ENCODE results near the gene IL5RA. TPM values are rescaled to one million over a fixed set of nuclear protein-coding genes. Genes with fewer than 3 reads are reported as not detected.
A peak's percentile ranks its signal among the peaks of the same experiment; 100 is the strongest.

Gene IL5RA
- total and polyA plus RNA-seq, 7 experiments from 2014 or later, result 1.1 to 8.7 TPM; not detected in 5

DNA sequence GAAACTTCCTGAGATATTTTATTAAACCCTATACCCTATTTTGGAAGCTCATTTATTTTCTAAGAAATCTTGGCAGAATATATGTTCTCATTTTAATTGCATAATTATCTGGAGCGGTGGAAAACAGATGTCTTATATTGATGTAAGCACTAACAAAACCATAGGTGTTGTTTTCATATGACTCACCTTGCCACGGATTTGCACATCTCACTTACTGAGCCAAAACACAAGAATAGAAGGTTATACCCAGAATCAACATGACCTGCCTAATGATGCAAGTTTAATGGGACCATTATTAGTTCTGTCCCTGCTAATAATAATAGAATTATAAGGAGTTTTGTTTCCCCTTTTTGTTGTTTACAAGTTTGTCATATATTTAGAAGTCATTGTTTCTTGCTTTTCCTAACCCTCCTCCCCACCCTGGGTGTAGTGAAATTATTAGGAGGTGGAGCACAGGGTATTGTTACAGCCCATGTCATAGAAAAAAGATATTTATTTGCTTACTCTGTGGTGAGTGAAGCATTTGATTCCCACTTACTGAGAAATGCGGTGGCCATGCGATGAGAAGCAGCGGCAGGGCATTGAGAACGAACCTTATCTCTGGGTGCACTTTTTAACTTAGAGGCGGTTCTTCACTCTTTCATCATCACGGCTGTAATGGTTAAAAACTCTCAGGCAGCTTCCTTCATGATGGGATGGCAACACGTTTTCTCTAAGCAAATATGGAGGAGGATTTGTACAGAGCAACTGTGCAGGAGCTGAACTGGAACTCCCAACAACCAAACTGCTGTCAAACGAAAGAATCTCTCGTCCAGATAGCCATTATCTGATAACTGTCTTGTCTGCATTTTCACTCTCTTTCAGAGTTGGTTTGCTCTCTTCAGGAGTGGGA is 521 bp downstream of the IL5RA start:
- DNase-seq (no peak), ATAC-seq (no peak)
- Histone ChIP-seq H3K9me3 (ENCODE audit: control insufficient read depth in 2 of 3, low read length in 3 of 3) (no peaks in the 10 kb centered on the region), H3K4me3 (ENCODE audit: low read length) (no peak overlapping the region), H3K27ac (ENCODE audit: low read depth, low read length) (no peak overlapping the region), H3K4me1 (ENCODE audit: control insufficient read depth in 2 of 2, insufficient read depth in 2 of 2, low read length in 2 of 2) (no peaks in the 10 kb centered on the region), H3K27me3 (ENCODE audit: control insufficient read depth in 2 of 2, insufficient read depth in 2 of 2, low read length in 2 of 2) (no peaks in the 10 kb centered on the region), H3K36me3 (ENCODE audit: control insufficient read depth in 2 of 3, insufficient read depth in 3 of 3, low read length in 3 of 3) (no peaks in the 10 kb centered on the region)
- H3K4me3 Mint-ChIP-seq, result peak overlapping the region in 1 of 10 donors; percentile 44
- no peak overlapping the region for H3K27ac Mint-ChIP-seq
- H3K36me3 Mint-ChIP-seq, result no peaks in the 10 kb centered on the region
- intact Hi-C loops (cut with micrococcal nuclease), result no loop called here
- ChIA-PET POLR2A (no interaction called here), CTCF (no interaction called here)
- peaks cover 0 to 1% (median 0%) of the 10 kb centered on the region in 11 donors for H3K9me3 Mint-ChIP-seq
- H3K4me1 Mint-ChIP-seq, result peaks cover 0 to 6% (median 0%) of the 10 kb centered on the region in 7 donors
- H3K27me3 Mint-ChIP-seq, result peaks cover 0 to 16% (median 9%) of the 10 kb centered on the region in 5 donors

GRCh38 chr3:3107858-3108257 is 2.3 kb downstream of the IL5RA start:
- intact Hi-C loops (cut with micrococcal nuclease), result no loop called here
- ChIA-PET POLR2A (no interaction called here), CTCF (no interaction called here)
- Histone ChIP-seq H3K4me3 (ENCODE audit: low read length) (no peak overlapping the region), H3K4me1 (ENCODE audit: control insufficient read depth in 2 of 2, insufficient read depth in 2 of 2, low read length in 2 of 2) (no peaks in the 10 kb centered on the region), H3K27ac (ENCODE audit: low read depth, low read length) (no peak overlapping the region), H3K27me3 (ENCODE audit: control insufficient read depth in 2 of 2, insufficient read depth in 2 of 2, low read length in 2 of 2) (no peaks in the 10 kb centered on the region), H3K9me3 (ENCODE audit: control insufficient read depth in 2 of 3, low read length in 3 of 3) (no peaks in the 10 kb centered on the region), H3K36me3 (ENCODE audit: control insufficient read depth in 2 of 3, insufficient read depth in 3 of 3, low read length in 3 of 3) (no peaks in the 10 kb centered on the region)
- H3K9me3 Mint-ChIP-seq, result peaks cover 0 to 3% (median 0%) of the 10 kb centered on the region in 11 donors
- H3K27me3 Mint-ChIP-seq, result peaks cover 0 to 15% (median 9%) of the 10 kb centered on the region in 5 donors
- no peak overlapping the region for H3K27ac Mint-ChIP-seq
- ATAC-seq (no peak), DNase-seq (no peak)
- no peak overlapping the region for H3K4me3 Mint-ChIP-seq
- no peaks in the 10 kb centered on the region for H3K36me3 Mint-ChIP-seq
- peaks cover 0 to 6% (median 0%) of the 10 kb centered on the region in 7 donors for H3K4me1 Mint-ChIP-seq

DNA sequence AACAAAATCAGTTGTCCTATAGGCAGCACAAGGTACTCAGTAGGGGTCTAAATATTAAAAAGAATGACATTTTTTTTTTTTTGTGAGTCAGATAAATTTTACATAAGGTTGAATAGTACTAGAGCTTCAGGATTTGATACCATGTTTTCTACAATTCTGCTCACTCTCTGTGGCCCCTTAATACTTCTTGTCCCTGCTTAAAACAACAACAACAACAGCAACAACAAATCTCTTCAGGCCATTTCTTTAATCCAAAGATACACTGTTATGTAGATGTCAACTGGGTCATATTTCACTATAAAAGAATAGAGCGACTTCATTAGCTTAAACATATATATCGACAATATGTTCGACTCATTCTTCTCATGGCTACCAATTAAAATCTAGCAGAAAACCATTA is 3.0 kb downstream of the IL5RA start:
- Mint-ChIP-seq H3K36me3 (no peaks in the 10 kb centered on the region), H3K27ac (no peak overlapping the region), H3K4me3 (no peak overlapping the region), H3K4me1 (peaks cover 0 to 6% (median 0%) of the 10 kb centered on the region in 7 donors), H3K27me3 (peaks cover 0 to 15% (median 9%) of the 10 kb centered on the region in 5 donors), H3K9me3 (peaks cover 0 to 3% (median 0%) of the 10 kb centered on the region in 11 donors)
- no peak for DNase-seq
- no peak for ATAC-seq
- Histone ChIP-seq H3K36me3 (ENCODE audit: control insufficient read depth in 2 of 3, insufficient read depth in 3 of 3, low read length in 3 of 3) (no peaks in the 10 kb centered on the region), H3K27ac (ENCODE audit: low read depth, low read length) (no peak overlapping the region), H3K4me1 (ENCODE audit: control insufficient read depth in 2 of 2, insufficient read depth in 2 of 2, low read length in 2 of 2) (no peaks in the 10 kb centered on the region), H3K9me3 (ENCODE audit: control insufficient read depth in 2 of 3, low read length in 3 of 3) (no peaks in the 10 kb centered on the region), H3K4me3 (ENCODE audit: low read length) (no peak overlapping the region), H3K27me3 (ENCODE audit: control insufficient read depth in 2 of 2, insufficient read depth in 2 of 2, low read length in 2 of 2) (no peaks in the 10 kb centered on the region)
- ChIA-PET CTCF (no interaction called here), POLR2A (no interaction called here)
- intact Hi-C loops (cut with micrococcal nuclease), result no loop called here

DNA sequence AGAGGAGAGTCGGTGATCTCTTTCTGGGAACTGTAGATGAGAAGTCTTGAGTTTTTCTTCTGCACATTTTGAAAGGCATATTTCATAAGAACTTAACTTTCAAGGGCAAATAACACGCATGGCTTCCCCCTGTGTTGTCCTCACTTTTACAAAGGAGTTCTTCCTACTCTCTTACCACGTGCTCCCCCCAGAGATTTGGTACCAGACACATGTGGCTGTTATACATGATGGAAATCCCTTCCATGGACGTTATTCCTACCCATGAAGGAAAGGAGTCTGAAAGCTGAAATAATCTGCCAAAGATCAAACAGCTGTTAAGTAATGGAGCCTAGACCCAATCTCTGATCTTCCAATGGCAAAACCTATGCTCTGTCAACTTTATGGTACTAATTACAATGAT is 4.4 kb downstream of the IL5RA start:
- H3K27ac Mint-ChIP-seq, result no peak overlapping the region
- H3K9me3 Mint-ChIP-seq, result peaks cover 0 to 3% (median 0%) of the 10 kb centered on the region in 11 donors
- H3K27me3 Mint-ChIP-seq, result peaks cover 0 to 15% (median 9%) of the 10 kb centered on the region in 5 donors
- no peak overlapping the region for H3K4me3 Mint-ChIP-seq
- H3K4me1 Mint-ChIP-seq, result peaks cover 0 to 6% (median 0%) of the 10 kb centered on the region in 7 donors
- intact Hi-C loops (cut with micrococcal nuclease), result no loop called here
- Histone ChIP-seq H3K36me3 (ENCODE audit: control insufficient read depth in 2 of 3, insufficient read depth in 3 of 3, low read length in 3 of 3) (no peaks in the 10 kb centered on the region), H3K27me3 (ENCODE audit: control insufficient read depth in 2 of 2, insufficient read depth in 2 of 2, low read length in 2 of 2) (no peaks in the 10 kb centered on the region), H3K4me1 (ENCODE audit: control insufficient read depth in 2 of 2, insufficient read depth in 2 of 2, low read length in 2 of 2) (no peaks in the 10 kb centered on the region), H3K27ac (ENCODE audit: low read depth, low read length) (no peak overlapping the region), H3K4me3 (ENCODE audit: low read length) (no peak overlapping the region), H3K9me3 (ENCODE audit: control insufficient read depth in 2 of 3, low read length in 3 of 3) (no peaks in the 10 kb centered on the region)
- CTCF ChIA-PET, result no interaction called here
- ATAC-seq (no peak), DNase-seq (no peak)
- POLR2A ChIA-PET, result no interaction called here
- no peaks in the 10 kb centered on the region for H3K36me3 Mint-ChIP-seq

- H3K27ac Mint-ChIP-seq, result no peak overlapping the region
- ChIA-PET POLR2A (no interaction called here), CTCF (no interaction called here)
- H3K36me3 ChIP-seq (ENCODE audit: control insufficient read depth in 2 of 3, insufficient read depth in 3 of 3, low read length in 3 of 3), result no peaks in the 10 kb centered on the region
- no peaks in the 10 kb centered on the region for H3K36me3 Mint-ChIP-seq
- H3K27ac ChIP-seq (ENCODE audit: low read depth, low read length), result no peak overlapping the region
- no peaks in the 10 kb centered on the region for H3K9me3 ChIP-seq (ENCODE audit: control insufficient read depth in 2 of 3, low read length in 3 of 3)
- intact Hi-C loops (cut with micrococcal nuclease), result no loop called here
- ATAC-seq (no peak), DNase-seq (no peak)
- H3K9me3 Mint-ChIP-seq, result peaks cover 0 to 3% (median 0%) of the 10 kb centered on the region in 11 donors
- H3K4me1 Mint-ChIP-seq, result peaks cover 0 to 6% (median 0%) of the 10 kb centered on the region in 7 donors
- no peaks in the 10 kb centered on the region for H3K4me1 ChIP-seq (ENCODE audit: control insufficient read depth in 2 of 2, insufficient read depth in 2 of 2, low read length in 2 of 2)
- no peak overlapping the region for H3K4me3 ChIP-seq (ENCODE audit: low read length)
- no peaks in the 10 kb centered on the region for H3K27me3 ChIP-seq (ENCODE audit: control insufficient read depth in 2 of 2, insufficient read depth in 2 of 2, low read length in 2 of 2)
- H3K4me3 Mint-ChIP-seq, result no peak overlapping the region
- H3K27me3 Mint-ChIP-seq, result peaks cover 0 to 15% (median 9%) of the 10 kb centered on the region in 5 donors
Observed at GRCh38 chr3:3105246-3105645, 4.9 kb downstream of the IL5RA start.

GRCh38 chr3:3102751-3103150 is 7.4 kb downstream of the IL5RA start:
- Mint-ChIP-seq H3K4me1 (peaks cover 0 to 4% (median 0%) of the 10 kb centered on the region in 7 donors), H3K27me3 (peaks cover 0 to 15% (median 9%) of the 10 kb centered on the region in 5 donors), H3K27ac (no peak overlapping the region), H3K9me3 (peaks cover 0 to 2% (median 0%) of the 10 kb centered on the region in 11 donors), H3K4me3 (no peak overlapping the region), H3K36me3 (no peaks in the 10 kb centered on the region)
- ATAC-seq (no peak), DNase-seq (no peak)
- no peaks in the 10 kb centered on the region for H3K27me3 ChIP-seq (ENCODE audit: control insufficient read depth in 2 of 2, insufficient read depth in 2 of 2, low read length in 2 of 2)
- no peaks in the 10 kb centered on the region for H3K9me3 ChIP-seq (ENCODE audit: control insufficient read depth in 2 of 3, low read length in 3 of 3)
- ChIA-PET POLR2A (no interaction called here), CTCF (no interaction called here)
- H3K27ac ChIP-seq (ENCODE audit: low read depth, low read length), result no peak overlapping the region
- no peaks in the 10 kb centered on the region for H3K36me3 ChIP-seq (ENCODE audit: control insufficient read depth in 2 of 3, insufficient read depth in 3 of 3, low read length in 3 of 3)
- H3K4me3 ChIP-seq (ENCODE audit: low read length), result no peak overlapping the region
- no peaks in the 10 kb centered on the region for H3K4me1 ChIP-seq (ENCODE audit: control insufficient read depth in 2 of 2, insufficient read depth in 2 of 2, low read length in 2 of 2)
- intact Hi-C loops (cut with micrococcal nuclease), result no loop called here
